UCSD-AML1 (cell line): ENCODE data around the gene RBFOX2.
A peak's percentile ranks its signal among the peaks of the same experiment; 100 is the strongest.

Experiments
- DNase-seq: peaks from one replicate; lab custom pipeline; 2025; ENCODE audit not compliant: unreplicated experiment; lab: John Stamatoyannopoulos, UW

RBFOX2 gene

DNA sequence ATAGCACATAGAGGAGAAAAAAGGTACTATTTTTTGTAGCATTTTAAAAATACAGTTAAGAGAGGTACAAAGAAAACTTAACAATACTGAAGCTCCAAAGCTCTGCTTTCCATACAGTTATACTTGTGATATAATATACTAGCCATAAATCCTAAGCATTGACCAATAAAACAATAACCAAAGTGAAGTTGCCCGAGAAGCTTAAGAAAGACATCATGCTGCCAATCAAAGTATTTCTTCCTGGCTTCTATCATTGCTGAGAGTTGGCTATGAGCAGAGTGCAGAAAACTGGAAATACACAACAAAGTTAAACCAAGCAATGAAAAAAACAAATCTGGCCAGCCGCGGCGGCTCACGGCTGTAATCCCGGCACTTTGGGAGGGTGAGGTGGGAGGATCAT, 84.2 kb downstream of the RBFOX2 start:
- DNase-seq, result no peak

DNA sequence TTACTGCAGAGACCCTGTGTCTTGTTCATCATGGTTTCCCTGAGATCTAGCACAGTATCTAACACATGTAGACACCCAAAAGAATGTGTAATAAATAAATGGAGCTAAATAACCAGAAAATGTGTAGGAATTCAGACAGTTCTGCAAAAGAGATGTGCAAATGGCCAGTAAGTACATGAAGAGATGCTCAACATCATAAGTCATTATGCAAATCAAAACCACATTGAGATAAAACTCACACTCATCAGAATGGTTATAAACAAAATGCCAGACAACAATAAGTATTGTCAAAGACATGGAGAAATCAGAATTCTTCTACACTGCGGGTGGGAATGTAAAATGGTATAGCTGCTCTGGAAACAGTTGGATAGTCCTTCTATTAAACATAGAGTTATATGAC, 88.5 kb downstream of the RBFOX2 start:
- DNase-seq, result no peak

DNA sequence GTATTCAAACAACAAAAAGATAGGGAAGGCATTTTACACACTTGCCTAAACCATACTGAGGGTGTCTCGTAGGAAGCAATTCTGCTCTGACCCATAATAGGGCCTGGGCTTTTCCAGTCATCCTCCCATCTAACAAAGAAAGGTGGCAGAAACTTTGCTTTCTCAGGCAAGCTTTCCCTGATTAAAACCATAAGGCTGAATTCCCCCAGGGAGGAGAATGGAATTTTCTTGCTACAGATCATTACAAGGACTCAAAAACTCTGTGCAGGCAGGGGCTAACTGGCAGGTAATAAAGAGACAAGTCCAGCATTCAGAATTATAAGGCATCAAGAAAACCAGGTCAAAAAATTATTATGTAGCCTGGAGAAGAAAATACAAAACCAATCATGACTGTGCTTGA, 90.4 kb downstream of the RBFOX2 start:
- no peak for DNase-seq

DNA sequence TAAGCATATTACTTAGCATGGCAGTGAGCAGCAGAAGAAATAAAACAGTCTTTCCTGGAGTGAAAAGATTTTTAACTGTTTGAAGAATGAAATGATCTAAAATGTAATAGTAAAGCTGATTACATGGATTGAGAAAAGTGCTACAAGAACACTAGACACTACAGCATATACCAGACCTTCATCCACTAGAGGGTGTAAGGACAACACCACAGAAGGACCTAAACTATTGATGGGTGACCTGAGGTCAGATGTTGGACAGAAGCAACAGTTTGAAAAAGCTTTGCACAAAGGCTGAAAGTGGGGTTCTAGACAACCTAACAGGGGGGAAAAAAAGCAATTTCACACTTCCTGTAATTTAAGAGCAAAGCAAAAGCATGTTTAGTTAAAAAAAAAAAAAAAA, 97.7 kb downstream of the RBFOX2 start:
- DNase-seq, result no peak

DNA sequence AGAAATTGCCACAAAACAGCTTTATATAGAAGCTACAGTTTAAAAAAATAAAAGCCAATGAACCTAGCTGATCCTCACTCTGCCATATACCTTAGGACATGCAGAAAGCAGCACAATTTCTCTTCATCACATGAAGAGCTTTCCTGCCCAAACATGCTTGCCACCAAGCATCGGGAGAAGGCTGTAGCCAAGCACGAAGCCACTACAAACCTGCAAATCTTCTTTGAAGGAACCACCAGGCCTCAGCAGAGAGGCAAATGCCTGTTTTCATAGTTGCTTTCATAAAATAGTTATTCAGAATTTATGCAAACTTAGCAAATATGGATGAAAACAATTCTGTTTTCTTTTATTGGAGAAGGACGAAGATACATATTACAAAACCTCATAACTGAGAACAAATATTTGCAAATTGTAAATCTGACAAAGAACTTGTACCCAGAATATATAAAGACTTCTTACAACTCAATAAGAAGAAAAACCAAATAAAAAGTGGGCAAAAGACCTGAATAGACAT, 100.3 kb downstream of the RBFOX2 start:
- DNase-seq, result no peak

DNA sequence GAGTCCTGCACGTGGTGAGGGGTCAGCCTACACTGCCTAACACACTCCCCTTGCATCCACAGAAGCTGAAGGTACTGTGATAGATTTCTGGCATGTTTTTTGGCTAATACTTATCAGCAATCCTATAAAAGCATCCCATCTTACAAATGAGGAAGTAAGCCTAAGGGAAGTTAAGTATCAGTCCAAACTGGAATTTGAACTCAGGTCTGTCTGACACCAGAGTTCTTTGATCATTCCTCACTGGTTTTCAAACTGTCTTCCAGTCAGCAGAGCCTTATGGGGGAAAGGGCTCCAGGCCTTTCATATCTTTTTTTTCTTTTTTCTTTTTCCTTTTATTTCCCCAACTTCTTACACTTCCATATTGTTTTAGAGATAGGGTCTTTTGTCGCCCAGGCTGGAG, 105.6 kb downstream of the RBFOX2 start:
- no peak for DNase-seq

DNA sequence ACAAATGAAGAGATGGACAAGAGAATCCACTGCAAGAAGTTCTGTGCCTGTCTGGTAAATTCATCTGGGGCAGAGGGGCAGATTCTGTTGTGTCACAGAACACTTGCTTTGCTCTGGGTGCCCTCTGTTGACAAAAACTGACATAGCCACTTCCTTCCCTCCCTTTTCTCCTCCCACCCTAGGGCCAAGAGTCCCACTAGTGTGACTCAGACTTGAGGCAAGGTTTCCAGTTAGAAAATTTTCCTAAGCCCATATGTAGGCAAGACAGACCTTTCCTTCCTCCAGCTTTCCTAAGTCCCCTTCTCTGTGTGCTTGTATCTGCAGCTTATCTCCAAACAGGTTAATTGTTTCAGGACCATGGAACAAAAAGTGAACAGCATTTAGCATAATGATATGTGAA, 106.8 kb downstream of the RBFOX2 start:
- DNase-seq, result peak; percentile 29

DNA sequence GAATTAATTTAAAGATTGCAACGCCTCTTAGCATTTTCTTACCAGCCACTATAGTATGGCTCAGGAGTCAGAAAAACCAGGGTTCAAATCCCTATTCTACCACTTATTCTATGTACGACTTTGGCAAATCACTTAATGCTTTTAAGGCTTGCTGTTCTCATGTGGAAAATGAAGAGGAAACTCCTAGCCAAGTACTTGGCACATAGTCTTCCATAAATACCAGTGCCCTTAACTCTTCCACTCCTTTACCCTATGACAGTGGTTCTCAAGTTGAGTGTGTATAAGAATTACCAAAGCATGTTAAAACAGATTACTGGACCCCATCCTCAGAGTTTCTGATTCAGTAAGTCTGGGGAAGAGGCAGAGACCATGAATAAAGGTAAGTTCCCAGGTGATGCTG, 107.6 kb downstream of the RBFOX2 start:
- DNase-seq, result no peak

DNA sequence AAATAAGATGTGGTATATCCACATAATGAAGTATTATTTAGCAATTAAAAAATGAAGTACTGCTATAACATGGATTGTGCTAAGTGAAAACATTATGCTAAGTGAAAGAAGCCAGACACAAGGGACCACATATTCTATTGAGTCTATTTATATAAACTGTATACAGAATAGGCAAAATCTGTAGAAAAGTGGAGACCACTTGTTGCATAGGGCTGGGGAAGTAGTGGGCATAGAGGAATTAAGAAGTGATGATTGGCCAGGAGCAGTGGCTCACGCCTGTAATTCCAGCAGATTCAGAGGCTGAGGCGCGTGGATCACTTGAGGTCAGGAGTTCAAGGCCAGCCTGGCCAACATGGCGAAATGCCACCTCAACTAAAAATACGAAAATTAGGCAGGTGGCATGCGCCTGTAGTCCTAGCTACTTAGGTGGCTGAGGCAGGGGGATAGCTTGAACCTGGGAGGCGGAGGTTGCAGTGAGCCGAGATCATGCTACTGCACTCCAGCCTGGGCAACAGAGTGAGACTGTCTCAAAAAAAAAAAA, 109.6 kb downstream of the RBFOX2 start:
- DNase-seq, result no peak

DNA sequence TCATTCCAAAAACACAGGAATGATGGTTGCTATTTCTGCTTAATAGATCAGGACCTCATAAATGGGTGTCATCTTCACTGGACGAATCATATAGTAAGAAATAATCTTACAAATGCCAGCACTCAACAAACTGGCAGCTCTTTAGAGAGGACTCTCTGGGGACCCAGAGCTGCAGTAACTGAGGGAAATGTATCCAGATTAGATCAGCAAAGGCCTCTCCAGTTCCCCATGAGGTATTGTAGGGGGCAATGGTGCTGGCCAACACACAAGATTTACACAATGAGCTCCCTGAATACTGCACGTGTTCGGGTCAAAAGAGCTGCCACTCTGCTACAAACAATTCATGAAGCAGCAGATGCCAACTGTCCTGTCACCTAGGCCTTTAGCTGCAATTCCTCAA, 110.2 kb downstream of the RBFOX2 start:
- DNase-seq, result no peak

DNA sequence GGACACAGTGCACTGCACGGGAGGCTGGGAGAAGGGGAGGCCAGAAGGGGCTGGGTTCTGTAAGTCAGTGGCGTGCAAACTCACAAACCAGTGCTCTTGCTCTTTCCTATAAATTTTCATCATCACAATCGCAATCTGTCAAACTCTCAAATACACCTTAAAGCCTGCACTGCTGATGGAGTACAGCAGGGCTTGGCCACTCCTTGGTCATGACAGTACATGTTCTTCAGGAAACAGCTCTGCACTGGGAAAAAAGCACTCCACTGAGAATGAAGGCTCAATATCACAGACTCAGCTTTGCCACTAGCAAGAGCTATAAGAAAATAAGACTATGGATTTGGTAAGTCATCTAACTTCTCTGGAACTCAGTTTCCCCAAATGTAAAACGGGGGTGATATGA, 111.0 kb downstream of the RBFOX2 start:
- no peak for DNase-seq

DNA sequence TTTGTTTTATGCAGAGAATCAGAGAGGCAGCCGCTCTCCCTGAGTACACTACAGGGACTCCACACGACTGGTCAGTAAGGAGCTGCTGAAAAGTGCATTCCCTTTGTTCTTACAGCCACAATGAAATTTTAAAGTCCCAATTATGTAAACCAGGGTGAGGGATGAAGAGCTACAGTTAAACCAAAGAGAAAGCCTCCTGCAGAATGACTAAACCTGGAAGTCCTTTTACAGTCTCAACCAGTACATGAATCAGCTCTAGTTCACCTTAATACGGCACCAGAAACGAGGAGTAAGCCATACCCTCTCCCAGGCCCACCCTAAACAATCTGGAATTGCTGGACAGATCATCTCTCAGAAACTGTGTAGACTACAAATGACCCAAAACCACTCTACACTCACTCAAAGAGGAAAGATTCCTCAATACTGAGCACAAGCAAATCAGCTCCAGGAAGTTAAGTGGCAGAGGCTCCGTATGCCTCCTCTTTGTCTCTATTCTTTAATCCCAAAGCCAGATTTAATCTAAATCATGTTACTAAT, 113.1 kb downstream of the RBFOX2 start:
- DNase-seq, result no peak

DNA sequence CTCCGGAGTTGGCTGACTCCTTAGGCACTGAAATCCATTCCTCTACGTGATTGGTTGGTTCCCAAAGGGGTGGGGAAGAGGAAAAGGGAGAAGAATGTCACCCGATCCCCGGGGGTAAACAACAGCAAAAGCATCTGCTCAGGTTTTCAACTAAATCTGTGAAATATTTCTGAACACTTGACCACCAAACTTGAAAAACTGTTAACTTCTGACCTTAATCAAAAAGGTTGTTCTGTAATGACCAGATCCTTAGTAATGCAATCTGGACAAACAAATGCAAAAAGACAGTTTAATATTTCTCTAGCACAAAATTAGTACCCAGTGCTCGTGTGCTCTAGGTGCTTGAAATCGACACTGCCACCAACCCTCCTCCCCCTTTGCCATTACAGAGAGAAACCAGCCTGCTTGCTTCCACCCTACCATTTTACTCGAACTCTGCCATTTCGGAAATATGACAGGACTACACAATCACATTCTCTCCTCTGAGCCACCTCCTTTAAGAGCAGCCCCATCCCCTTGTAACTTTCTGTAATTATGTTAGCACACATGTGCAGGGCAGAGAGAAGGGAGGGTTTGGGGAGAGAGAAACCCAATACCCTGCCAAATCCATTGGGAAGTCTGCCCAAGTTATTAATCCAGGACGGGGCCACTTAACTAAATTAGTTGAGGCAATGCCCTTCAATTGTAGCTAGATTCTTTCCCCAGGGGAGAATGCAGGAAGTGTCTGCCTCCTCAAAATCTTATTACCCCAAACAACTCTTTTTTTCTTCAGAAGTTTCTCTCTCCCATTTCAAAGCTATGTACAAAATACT, 113.8 kb downstream of the RBFOX2 start:
- no peak for DNase-seq

DNA sequence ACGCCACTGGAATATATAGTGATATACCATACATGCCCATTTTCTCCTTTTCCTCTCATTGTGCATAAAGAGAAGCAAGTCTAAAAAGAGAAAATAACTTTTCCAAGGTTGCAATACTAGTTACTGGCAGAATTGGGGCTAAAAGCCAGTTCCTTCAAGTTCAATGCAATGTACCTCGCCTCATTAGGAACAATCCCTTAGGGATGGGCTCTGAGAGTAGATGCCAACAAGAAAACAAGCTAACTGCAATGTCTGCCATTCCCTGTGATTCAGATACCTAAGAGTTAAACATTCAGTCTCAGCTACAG, 114.3 kb downstream of the RBFOX2 start:
- no peak for DNase-seq

DNA sequence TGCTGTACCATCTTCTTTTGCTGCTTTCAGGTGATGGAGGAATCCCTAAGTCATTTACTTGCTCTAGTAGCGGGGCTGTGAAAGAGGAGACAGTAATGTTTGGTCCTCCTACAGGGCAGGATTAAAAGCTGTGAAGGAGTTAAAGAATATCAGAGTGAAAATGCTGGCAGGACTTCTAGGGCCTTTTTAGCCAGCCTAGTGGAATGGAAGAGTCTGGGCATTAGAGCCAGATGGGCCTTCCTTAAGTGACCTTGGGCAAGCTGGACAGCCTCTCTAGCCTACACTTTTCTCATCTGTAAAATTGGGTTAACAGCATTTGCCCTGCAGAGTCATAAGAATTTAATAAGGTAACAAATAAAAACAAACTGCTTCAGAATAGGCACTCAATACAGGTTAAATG, 114.7 kb downstream of the RBFOX2 start:
- no peak for DNase-seq

DNA sequence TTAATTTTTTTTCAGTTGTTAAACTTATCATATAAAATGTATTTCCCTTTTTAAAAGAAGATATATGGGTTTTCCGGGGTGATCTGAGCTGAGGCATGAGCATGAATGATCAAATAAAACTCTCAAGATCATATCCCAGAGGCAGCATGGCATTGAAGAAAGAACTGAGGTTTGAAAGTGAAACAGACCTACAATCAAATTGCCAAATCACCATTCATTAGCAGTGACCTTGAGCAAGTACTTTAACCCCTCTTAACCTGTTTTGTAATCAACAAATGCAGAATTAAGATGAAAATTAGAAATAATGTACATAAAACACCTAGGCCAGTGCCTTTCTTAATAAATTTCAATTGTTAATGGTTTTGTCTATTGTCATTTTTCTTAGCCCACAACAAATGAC, 116.0 kb downstream of the RBFOX2 start:
- no peak for DNase-seq

DNA sequence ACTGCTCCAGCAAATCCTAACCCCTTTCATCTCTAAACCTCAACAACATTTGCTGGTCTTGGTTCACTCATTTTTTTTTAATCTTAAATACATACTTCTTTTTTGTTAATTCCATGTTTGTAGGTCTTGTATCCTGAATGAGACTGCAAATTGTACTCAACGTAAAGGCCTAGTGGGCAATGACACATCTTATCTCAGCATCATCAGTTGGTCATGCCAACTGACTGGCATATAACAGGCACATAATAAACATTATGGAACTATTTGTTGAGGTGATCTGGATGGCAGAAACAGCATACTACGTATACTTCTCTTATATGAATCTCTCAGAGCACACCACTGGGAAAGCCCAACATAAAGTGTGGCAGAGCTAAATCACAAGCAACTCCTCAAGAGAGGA, 116.7 kb downstream of the RBFOX2 start:
- DNase-seq, result no peak

DNA sequence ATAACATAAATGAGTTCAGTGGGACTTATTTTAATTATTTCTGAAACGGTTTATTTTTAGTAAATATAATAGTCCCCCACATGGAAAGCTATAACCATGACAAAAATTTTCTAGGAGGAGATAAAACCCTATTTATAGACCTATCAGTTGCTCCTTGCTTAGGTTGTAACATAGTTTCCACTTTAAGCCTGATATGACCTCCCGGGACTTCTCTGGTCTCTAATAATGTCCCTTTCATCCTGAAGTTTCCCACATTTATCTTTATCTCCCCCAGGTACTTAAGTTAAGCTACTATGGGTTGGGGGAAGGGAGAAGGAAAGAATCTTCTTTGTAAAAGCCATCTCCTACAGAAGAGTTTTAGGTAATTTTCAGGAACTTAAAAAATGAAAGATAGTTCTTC, 117.7 kb downstream of the RBFOX2 start:
- DNase-seq, result no peak

DNA sequence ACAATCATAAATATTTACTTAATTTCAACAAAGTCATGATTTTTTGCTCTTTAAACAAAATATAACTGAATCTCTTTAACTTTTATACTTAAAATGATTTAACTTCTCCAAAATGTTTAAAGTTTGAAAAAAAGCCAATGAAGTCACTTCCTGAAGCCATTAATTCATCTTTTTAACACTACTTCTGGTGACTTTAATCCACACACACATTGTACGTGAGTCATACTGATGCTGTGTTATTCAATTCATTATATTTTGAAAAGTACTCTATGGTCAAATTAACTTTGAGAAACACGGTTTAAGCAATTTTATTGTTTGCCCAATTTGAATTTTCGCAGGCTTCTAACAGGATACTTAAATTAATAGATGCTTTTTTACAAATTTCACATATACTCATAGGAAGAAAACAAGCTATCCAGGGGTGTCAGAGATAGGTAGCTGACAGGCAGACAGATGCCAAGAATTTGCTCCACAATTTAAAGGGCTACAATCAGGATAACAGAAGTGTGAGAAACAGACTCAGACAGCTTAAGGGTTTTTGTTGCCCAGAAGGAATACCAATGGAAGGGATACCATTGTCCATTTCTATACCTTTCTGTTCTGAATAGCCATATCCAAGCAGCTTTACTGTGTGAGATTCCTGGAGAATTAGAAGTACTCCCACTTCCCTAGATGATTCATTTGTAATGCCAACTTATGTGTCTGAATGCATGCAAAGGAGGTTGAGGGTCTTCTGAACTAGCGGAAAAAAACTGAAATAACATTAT, 118.4 kb downstream of the RBFOX2 start:
- no peak for DNase-seq

DNA sequence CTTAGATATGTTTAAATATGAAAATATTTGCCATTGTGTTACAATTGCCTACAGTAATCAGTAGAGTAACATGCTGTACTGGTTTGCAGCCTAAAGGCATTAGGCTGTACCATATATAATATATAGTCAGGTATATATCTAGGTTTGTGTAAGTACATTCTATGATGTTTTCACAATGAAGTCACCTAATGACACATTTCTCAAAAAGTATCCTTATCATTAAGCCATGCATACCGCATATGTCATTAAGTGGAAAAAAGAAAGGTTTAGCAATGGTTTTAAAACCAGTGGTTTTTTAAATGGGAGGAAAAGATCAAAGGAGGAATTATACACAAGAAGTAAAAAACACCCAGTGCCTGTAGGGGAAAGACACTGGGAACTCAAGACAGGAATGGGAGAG, 122.7 kb downstream of the RBFOX2 start:
- no peak for DNase-seq

DNA sequence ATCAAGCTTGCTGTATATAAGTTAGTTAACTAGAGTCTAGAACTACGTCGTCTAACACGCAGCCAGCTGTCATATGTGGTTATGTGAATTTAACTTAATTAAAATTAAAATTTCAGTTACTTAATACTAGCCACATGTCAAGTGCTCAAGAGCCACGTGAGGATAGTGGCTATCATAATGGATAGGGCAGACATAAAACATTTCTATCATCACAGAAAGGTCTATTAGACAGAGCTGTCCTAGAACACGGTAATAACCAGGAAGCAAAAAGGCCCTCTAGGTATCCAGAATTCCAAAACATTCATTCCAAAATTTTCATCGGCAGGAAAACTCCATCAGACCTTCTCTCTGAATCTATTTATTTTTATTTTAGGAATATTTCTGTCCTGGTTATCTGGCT, 123.9 kb downstream of the RBFOX2 start:
- no peak for DNase-seq

DNA sequence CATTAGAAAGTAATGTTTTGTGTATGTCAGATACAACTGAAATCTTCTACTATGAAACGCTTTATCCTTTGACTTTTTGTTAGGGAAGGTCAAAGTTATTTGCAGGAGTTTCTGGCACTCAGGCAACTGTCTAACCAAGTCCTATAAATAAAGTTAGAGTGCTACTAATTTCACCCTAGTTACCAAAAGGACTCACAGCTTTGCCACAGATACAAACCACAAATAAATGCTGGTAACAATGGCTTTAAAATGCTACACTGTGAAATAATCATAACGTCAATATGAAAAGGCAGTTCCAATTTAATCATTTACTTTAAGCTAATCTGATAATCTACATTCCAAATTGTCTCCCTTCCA, 124.3 kb downstream of the RBFOX2 start:
- no peak for DNase-seq
